GM12873 (cell line): ENCODE measurements around the gene VPS8.

Experiments
- TF ChIP-seq, protein P1 (sequence below): IDR thresholded peaks from 2 replicates; pipeline ENCODE4 v1.5.1; 2012; ENCODE audit warnings: low read depth, mild to moderate bottlenecking, moderate library complexity, low read length, control low read depth; ENCODE audit not compliant: insufficient read depth; ENCODE audit errors: missing control alignments

Gene VPS8

DNA sequence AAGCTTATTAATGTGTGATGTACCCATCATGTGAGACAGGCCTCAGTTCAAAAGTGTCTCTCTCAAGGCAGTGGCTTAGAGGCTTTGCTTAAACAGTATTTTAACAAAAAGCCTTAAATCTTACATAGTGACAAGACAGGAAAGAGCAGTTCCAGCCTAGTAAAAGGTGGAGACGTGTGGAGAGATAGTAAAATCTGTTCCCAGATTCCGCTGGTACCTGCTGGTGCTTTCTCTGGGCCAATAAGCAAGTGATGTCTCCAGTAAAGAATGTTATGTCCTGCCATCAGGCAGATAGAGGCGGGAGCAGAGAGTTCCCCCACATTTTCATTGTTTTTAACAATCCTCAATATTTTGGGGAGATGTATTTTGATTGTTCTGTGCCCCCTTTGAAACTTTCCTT lies 135.0 kb downstream of the VPS8 start:
- TF ChIP-seq, protein P1, sequence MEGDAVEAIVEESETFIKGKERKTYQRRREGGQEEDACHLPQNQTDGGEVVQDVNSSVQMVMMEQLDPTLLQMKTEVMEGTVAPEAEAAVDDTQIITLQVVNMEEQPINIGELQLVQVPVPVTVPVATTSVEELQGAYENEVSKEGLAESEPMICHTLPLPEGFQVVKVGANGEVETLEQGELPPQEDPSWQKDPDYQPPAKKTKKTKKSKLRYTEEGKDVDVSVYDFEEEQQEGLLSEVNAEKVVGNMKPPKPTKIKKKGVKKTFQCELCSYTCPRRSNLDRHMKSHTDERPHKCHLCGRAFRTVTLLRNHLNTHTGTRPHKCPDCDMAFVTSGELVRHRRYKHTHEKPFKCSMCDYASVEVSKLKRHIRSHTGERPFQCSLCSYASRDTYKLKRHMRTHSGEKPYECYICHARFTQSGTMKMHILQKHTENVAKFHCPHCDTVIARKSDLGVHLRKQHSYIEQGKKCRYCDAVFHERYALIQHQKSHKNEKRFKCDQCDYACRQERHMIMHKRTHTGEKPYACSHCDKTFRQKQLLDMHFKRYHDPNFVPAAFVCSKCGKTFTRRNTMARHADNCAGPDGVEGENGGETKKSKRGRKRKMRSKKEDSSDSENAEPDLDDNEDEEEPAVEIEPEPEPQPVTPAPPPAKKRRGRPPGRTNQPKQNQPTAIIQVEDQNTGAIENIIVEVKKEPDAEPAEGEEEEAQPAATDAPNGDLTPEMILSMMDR = no peak

DNA sequence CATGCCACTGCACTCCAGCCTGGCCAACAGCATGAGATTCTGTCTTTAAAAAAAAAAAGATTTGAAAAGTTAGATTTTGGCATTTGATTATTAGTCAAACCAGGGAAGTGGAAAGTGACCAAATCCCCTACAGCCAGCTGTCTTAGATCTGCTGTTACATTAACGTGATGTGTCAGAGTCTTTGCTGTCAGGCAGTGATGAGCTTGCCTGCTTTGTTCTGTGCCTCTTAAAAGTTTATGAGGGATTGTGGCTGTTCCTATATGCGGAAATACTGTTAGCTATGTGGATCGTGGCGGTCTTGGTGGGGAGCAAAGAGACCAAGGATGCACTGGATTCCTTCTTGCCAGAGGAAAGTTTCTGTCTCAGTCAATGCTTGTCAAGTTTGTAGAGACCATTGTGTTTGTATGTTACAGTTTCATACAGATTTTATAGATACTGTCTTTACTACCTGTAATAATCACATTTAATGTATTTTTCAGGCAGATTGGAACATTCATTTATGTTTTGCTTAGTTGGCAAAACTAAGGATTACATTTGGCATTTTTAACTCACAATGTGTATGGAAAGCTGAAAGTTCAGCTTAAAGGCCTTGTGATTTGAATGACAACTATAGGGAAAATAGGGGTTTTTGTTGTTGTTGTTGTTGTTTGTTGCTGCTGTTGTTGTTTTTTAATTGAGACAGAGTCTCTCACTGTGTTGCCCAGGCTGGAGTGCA lies 137.4 kb downstream of the VPS8 start:
- TF ChIP-seq, protein P1 = no peak

DNA sequence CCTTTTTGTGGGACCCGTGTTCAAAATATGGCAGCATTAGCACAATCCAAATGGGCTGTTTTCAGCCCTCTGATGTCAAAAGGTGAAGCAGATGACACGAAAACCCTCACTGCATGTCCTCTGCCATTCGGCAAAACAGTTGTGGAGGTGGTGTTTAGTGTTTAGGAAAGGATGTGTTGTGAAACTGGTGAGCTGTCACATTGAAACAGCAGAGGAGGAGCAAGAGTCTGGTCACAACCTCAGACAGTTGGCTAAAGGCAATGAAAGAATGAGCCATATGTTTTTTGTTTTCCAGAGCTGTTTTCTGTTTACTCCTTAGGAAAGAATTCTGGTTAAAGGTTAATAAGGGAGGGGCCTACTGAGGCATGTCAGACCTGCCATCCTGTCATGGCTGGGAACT lies 140.7 kb downstream of the VPS8 start:
- TF ChIP-seq, protein P1 = no peak

DNA sequence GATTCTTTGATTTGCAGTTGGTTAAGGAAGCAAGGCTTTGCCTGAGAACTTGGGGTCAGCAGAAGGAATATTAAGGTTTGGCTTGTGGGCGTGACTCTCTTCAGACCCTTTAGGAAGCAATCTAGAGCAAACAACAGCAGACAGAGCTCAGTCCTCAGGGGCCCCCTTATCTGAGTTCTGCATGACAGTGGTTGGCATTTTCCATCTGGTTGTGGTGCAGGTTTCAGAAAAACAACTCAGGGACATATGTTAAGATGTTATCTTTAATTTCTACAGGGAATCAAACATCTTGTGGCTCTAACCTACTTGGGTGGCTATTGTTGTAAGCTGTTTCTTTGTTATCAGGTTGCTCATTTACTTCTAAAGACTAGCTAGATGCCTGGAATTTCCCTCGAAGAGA lies 141.4 kb downstream of the VPS8 start:
- TF ChIP-seq, protein P1 = no peak

DNA sequence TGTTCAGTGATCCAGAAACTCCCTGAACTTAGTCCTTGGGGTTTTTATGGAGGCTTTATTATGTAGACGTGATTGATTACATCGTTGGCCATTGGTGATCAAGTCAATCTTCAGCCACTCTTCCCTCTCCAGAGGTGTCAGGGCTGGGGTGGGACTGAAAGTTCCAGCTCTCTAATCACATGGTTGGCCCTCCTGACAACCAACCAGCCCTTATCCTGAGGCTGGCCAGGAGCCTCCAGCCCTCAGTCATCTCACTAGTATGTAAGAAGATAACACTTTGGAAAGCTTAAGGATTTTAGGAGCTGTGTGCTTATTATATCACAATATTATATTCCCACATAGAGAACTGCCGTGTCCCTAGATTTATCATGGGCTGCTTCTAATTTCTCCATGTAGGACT lies 142.3 kb downstream of the VPS8 start:
- TF ChIP-seq, protein P1 = no peak

DNA sequence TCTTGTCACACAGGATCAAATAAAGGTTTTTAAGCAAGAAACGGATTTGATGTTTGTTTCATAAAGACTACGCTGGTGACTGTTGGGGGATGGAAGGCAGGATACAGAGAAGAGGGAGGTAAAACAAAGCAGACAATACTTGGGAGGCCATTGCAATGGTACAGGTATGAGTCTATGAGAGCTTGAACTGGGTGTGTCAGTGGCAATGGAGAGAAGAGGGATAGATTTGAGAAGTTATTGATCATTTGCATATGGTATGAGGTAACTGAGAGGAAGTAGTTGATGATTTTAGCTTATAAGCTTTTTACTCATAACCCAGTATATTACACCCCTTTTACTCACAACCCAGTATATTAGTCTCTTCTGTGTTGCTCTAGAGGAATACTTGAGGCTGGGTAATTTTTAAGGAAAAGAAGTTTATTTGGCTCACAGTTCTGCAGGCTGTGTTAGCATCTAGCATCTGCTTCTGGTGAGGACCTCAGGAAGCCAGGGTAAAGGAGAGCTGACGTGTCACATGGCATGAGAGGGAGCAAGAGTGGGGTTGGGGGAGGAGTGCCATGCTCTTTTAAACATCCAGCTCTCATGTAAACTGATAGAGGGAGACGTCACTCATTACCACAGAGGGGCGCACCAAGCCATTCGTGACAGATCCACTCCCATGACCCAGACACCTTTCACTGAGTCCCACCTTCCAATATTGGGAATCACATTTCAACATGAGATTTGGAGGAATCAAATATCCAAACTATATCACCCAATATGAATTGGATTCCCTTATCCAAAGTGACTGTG lies 153.9 kb downstream of the VPS8 start:
- TF ChIP-seq, protein P1 = no peak

DNA sequence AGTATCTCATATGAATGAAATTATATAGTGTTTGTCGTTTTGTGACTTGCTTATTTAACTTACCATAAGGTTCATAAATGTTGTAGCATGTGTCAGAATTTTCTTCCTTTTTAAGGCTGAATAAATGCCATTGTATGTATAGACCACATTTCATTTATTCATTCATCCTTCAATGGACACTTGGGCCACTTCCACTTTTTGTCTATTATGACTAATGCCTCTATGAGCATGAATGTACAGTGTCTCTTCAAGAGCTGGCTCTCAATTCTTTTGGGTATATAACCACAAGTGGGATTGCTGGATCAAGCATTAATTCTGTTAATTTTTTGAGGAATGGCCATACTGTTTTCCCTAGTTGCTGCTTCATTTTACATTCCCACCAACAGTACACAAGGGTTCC lies 156.1 kb downstream of the VPS8 start:
- TF ChIP-seq, protein P1 = no peak
